ENCODE measurements around the gene OR56A1. TPM values are rescaled to one million over a fixed set of nuclear protein-coding genes. Genes with fewer than 3 reads are reported as not detected.

Gene OR56A1
- total RNA-seq, 2 donors from 2014 or later: not detected

- no peaks in the 10 kb centered on the region for H3K27me3 ChIP-seq
- H3K9me3 ChIP-seq: no peaks in the 10 kb centered on the region
- no peak overlapping the region for H3K27ac ChIP-seq
- H3K4me1 ChIP-seq: no peaks in the 10 kb centered on the region
- H3K4me3 ChIP-seq: no peak overlapping the region
- DNase-seq (ENCODE audit: low spot score): no peak
- TF ChIP-seq, protein P1, sequence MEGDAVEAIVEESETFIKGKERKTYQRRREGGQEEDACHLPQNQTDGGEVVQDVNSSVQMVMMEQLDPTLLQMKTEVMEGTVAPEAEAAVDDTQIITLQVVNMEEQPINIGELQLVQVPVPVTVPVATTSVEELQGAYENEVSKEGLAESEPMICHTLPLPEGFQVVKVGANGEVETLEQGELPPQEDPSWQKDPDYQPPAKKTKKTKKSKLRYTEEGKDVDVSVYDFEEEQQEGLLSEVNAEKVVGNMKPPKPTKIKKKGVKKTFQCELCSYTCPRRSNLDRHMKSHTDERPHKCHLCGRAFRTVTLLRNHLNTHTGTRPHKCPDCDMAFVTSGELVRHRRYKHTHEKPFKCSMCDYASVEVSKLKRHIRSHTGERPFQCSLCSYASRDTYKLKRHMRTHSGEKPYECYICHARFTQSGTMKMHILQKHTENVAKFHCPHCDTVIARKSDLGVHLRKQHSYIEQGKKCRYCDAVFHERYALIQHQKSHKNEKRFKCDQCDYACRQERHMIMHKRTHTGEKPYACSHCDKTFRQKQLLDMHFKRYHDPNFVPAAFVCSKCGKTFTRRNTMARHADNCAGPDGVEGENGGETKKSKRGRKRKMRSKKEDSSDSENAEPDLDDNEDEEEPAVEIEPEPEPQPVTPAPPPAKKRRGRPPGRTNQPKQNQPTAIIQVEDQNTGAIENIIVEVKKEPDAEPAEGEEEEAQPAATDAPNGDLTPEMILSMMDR (IDR thresholded peaks at IDR 0.05): no peak
- H3K36me3 ChIP-seq: no peaks in the 10 kb centered on the region
Measured at GRCh38 chr11:6025056-6025455, 5.5 kb downstream of the OR56A1 start.

GRCh38 chr11:6022956-6023355, 7.6 kb downstream of the OR56A1 start:
- Histone ChIP-seq H3K36me3 (no peaks in the 10 kb centered on the region), H3K4me3 (no peak overlapping the region), H3K9me3 (no peaks in the 10 kb centered on the region), H3K27ac (no peak overlapping the region), H3K27me3 (no peaks in the 10 kb centered on the region), H3K4me1 (no peaks in the 10 kb centered on the region)
- no peak for DNase-seq (ENCODE audit: low spot score)
- TF ChIP-seq, protein P1 (IDR thresholded peaks at IDR 0.05): peak; percentile 26 to 73

DNA sequence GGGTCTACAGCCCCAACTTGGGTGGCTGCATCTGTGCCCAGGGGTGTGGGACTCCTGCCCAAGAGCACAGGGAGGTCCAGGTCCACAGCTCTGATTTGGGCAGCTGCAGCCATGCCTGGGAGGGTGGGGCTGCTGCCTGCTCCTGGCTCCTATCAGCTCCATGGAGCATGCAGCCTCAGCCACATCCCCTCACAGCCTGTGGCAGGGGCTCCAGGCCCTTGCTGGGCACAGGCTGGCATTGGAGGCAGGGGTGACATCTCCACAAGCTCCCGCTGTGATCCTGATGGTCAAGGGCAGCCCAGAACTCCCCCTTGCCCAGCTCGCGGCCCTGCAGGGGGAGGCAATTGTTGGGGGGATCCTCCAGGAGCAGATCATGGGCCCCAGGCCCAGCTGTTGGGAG, 17.5 kb downstream of the OR56A1 start:
- H3K4me3 ChIP-seq: no peak overlapping the region
- peaks cover 0 to 17% of the 10 kb centered on the region in 2 donors for H3K9me3 ChIP-seq
- no peaks in the 10 kb centered on the region for H3K27me3 ChIP-seq
- H3K4me1 ChIP-seq: no peaks in the 10 kb centered on the region
- no peak for DNase-seq (ENCODE audit: low spot score)
- TF ChIP-seq, protein P1 (IDR thresholded peaks at IDR 0.05): no peak
- H3K27ac ChIP-seq: no peak overlapping the region
- H3K36me3 ChIP-seq: no peaks in the 10 kb centered on the region

DNA sequence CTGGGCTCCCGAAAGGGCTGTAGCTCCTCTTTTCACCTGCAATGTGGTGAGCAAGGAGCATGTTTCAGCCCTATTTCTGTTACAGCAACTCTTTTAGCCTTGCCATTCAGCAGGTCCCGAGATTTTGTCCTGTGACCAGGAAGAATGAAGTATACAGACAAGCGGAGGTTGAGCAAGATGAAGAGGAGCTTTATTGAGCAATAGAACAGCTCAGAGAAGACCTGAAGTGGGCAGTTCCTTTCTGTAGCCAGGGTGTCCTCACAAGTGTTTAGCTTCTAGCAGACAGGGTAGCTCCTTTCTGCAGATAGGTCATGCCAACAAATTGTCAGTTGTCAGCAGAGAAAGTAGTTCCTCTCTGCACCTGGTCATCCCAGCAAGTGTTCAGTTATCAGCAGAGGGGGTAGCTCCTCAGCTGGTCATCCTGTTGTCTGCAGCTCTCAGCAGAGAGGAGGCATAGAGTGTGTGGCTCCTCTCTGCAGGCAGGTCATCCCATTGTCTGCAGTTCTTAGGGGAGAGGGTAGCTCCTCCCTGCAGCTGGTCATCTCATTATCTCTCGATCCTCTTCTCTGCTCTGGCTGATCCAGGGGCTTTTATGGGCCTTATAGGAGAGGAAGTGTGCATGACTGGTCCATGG, 18.4 kb downstream of the OR56A1 start:
- Histone ChIP-seq H3K27ac (no peak overlapping the region), H3K36me3 (no peaks in the 10 kb centered on the region), H3K4me3 (no peak overlapping the region), H3K27me3 (no peaks in the 10 kb centered on the region), H3K4me1 (no peaks in the 10 kb centered on the region), H3K9me3 (peaks cover 0 to 13% of the 10 kb centered on the region in 2 donors)
- TF ChIP-seq, protein P1 (IDR thresholded peaks at IDR 0.05): no peak
- DNase-seq (ENCODE audit: low spot score): no peak

GRCh38 chr11:6006846-6007245, 23.7 kb downstream of the OR56A1 start, which contains the start of gene OR56A4:
Gene OR56A4 (minus strand): TSS chr11:6006946. CDS start chr11:6002992, 3,954 bp downstream.
- Histone ChIP-seq H3K4me1 (no peaks in the 10 kb centered on the region), H3K4me3 (no peak within 1 kb of the TSS), H3K27ac (no peak within 1 kb of the TSS), H3K9me3 (no peaks in the 10 kb centered on the region), H3K36me3 (no peaks in the 10 kb centered on the region), H3K27me3 (no peaks in the 10 kb centered on the region)
- DNase-seq (ENCODE audit: low spot score): no peak
- TF ChIP-seq, protein P1 (IDR thresholded peaks at IDR 0.05): no peak

GRCh38 chr11:6006395-6006794, 24.2 kb downstream of the OR56A1 start:
- Histone ChIP-seq H3K27ac (no peak overlapping the region), H3K36me3 (no peaks in the 10 kb centered on the region), H3K9me3 (no peaks in the 10 kb centered on the region), H3K4me3 (no peak overlapping the region), H3K27me3 (no peaks in the 10 kb centered on the region), H3K4me1 (no peaks in the 10 kb centered on the region)
- TF ChIP-seq, protein P1 (IDR thresholded peaks at IDR 0.05): no peak
- no peak for DNase-seq (ENCODE audit: low spot score)

Measured in right atrium auricular region (tissue), 2 donors.